SK-N-SH (cell line): ENCODE measurements around the gene TNFRSF1B. TPM values are rescaled to one million over a fixed set of nuclear protein-coding genes. Genes with fewer than 3 reads are reported as not detected.

Experiments
- CTCF ChIA-PET: fragments of 300-600, 350-600 bp; formaldehyde crosslinking; extraction: SDS; loops from one replicate; lab custom pipeline; 2021; lab: Yijun Ruan, JAX
- POLR2A ChIA-PET: fragments of 350-600 bp; sonication (Branson Sonifier 250); formaldehyde crosslinking; extraction: SDS; loops from one replicate; lab custom pipeline; 2020; ENCODE audit warnings: antibody characterized with exemption, inconsistent platforms; lab: Yijun Ruan, JAX
- DNase-seq: peaks from one replicate; pipeline ENCODE4 v3.0.0; 2012
- H2AFZ ChIP-seq: fragments of 200-600 bp; sonication (generic); 2 replicates; pipeline ENCODE4 v1.8.1; 2016; ENCODE audit warnings: antibody characterized with exemption, mild to moderate bottlenecking, low read depth
- H3F3A ChIP-seq: fragments of 200-600 bp; sonication (generic); replicated peaks from 2 replicates; pipeline ENCODE3; 2016; ENCODE audit warnings: antibody characterized with exemption, mild to moderate bottlenecking; ENCODE audit not compliant: insufficient read depth
- H3K27ac ChIP-seq, 2 experiments: fragments of 200-500 bp in 1 of 2; fragments of 200-600 bp in 1 of 2; sonication (Bioruptor generic) in 1 of 2; sonication (generic), shearing (Covaris generic) in 1 of 2; 2 replicates each; pipeline versions ENCODE4 v1.5.1 to v1.6.1; 2014 to 2016; ENCODE audit warnings: low read depth in 2 of 2, inconsistent platforms in 1 of 2, low read length in 1 of 2, mild to moderate bottlenecking in 1 of 2, mixed read lengths in 1 of 2
- H3K27me3 ChIP-seq: fragments of 200-600 bp; sonication (generic), shearing (Covaris generic); 2 replicates; pipeline ENCODE4 v1.6.1; 2016; ENCODE audit warnings: mixed run types; ENCODE audit not compliant: insufficient read depth
- H3K36me3 ChIP-seq, 2 experiments: fragments of 200-500 bp in 1 of 2; fragments of 200-600 bp in 1 of 2; sonication (Bioruptor generic) in 1 of 2; sonication (generic) in 1 of 2; replicated peaks in 1 of 2; 2 replicates each; pipeline versions ENCODE3 to v1.5.1; 2014 to 2016; ENCODE audit warnings: low read length in 1 of 2, mild to moderate bottlenecking in 1 of 2; ENCODE audit not compliant: insufficient read depth in 2 of 2, control insufficient read depth in 1 of 2
- H3K4me1 ChIP-seq, 2 experiments: fragments of 200-500 bp in 1 of 2; fragments of 200-600 bp in 1 of 2; sonication (Bioruptor generic) in 1 of 2; sonication (generic), shearing (Covaris generic) in 1 of 2; 2 replicates each; pipeline versions ENCODE4 v1.5.1 to v1.6.1; 2014 to 2016; ENCODE audit warnings: low read depth in 1 of 2, low read length in 1 of 2, mixed run types in 1 of 2; ENCODE audit not compliant: insufficient read depth in 2 of 2, control insufficient read depth in 1 of 2
- H3K4me2 ChIP-seq: fragments of 200-600 bp; sonication (generic), shearing (Covaris generic); 2 replicates; pipeline ENCODE4 v1.6.1; 2017; ENCODE audit warnings: mixed run types
- H3K4me3 ChIP-seq, 2 experiments: fragments of 200-500 bp in 1 of 2; fragments of 200-600 bp in 1 of 2; sonication (Bioruptor generic) in 1 of 2; sonication (generic), shearing (Covaris generic) in 1 of 2; 2 replicates each; pipeline versions ENCODE4 v1.5.1 to v1.8.1; 2014 to 2016; ENCODE audit warnings: low read depth in 2 of 2, inconsistent platforms in 1 of 2, low read length in 1 of 2, mild to moderate bottlenecking in 1 of 2, mixed read lengths in 1 of 2, moderate library complexity in 1 of 2
- H3K79me2 ChIP-seq: fragments of 200-600 bp; sonication (generic); 2 replicates; pipeline ENCODE4 v1.8.1; 2017; ENCODE audit warnings: mild to moderate bottlenecking; ENCODE audit not compliant: insufficient read depth
- H3K9ac ChIP-seq: fragments of 200-600 bp; sonication (generic); 2 replicates; pipeline ENCODE4 v1.6.1; 2017; ENCODE audit warnings: mixed run types
- H3K9me2 ChIP-seq: fragments of 200-600 bp; sonication (generic); 2 replicates; pipeline ENCODE4 v1.6.1; 2017; ENCODE audit warnings: mixed run types
- H3K9me3 ChIP-seq: fragments of 200-600 bp; sonication (generic); 2 replicates; pipeline ENCODE4 v1.6.1; 2017; ENCODE audit warnings: mixed run types, mild to moderate bottlenecking, moderate library complexity
- H4K20me1 ChIP-seq: fragments of 200-600 bp; sonication (generic); 2 replicates; pipeline ENCODE4 v1.6.1; 2017; ENCODE audit warnings: mild to moderate bottlenecking, mixed run types; ENCODE audit not compliant: insufficient read depth
- FOSL2 ChIP-seq: IDR thresholded peaks from 2 replicates; pipeline ENCODE4 v1.4.0; 2012; ENCODE audit warnings: low read depth, mild to moderate bottlenecking, moderate library complexity, borderline replicate concordance
- GABPA ChIP-seq: IDR thresholded peaks from 2 replicates; pipeline ENCODE4 v1.4.0; 2012; ENCODE audit warnings: low read depth, mild to moderate bottlenecking
- GATA2 ChIP-seq: sonication (generic); formaldehyde crosslinking; IDR thresholded peaks from 2 replicates; pipeline ENCODE4 v1.5.0; 2020; ENCODE audit warnings: mild to moderate bottlenecking, missing genetic modification reagents
- MEF2A ChIP-seq: IDR thresholded peaks from 2 replicates; pipeline ENCODE4 v1.4.0; 2012; ENCODE audit warnings: low read depth, borderline replicate concordance
- MXI1 ChIP-seq: IDR thresholded peaks from 2 replicates; pipeline ENCODE4 v1.6.1; 2012; ENCODE audit warnings: mild to moderate bottlenecking, low read depth, low read length, improper control_type of control experiment
- RCOR1 ChIP-seq: fragments of 150-350 bp; IDR thresholded peaks from 2 replicates; pipeline ENCODE4 v1.6.1; 2017; ENCODE audit warnings: antibody characterized with exemption, low read length
- RFX5 ChIP-seq: IDR thresholded peaks from 2 replicates; pipeline ENCODE4 v1.6.1; 2012; ENCODE audit warnings: mild to moderate bottlenecking, improper control_type of control experiment, low read length
- RXRA ChIP-seq: IDR thresholded peaks from 2 replicates; pipeline ENCODE4 v1.4.0; 2012; ENCODE audit warnings: low read depth, mild to moderate bottlenecking, borderline replicate concordance
- SMC3 ChIP-seq: IDR thresholded peaks from 2 replicates; pipeline ENCODE4 v1.6.1; 2012; ENCODE audit warnings: low read depth, low read length, improper control_type of control experiment
- TAF1 ChIP-seq: IDR thresholded peaks from 2 replicates; pipeline ENCODE4 v1.6.1; 2012; ENCODE audit warnings: low read depth, mild to moderate bottlenecking, low read length, moderate library complexity, borderline replicate concordance
- TCF12 ChIP-seq: IDR thresholded peaks from 2 replicates; pipeline ENCODE4 v1.4.0; 2012
- WGBS: methylation state at CpG from one replicate; pipeline ENCODE4 v1.1.6; 2017; ENCODE audit warnings: low lambda C conversion rate; 5-methylcytosine and 5-hydroxymethylcytosine counted together
- polyA plus RNA-seq, 3 experiments: library from polyadenylated mRNA; depleted of rRNA; stranded (reverse); fragments of >200 nt; gene quantifications; 2 replicates each; pipeline ENCODE4 v1.2.3, GENCODE V29; 2012
- TF ChIP-seq, protein P1 (sequence below): fragments of 200-600 bp; sonication (generic); IDR thresholded peaks from 2 replicates; pipeline ENCODE4 v1.6.1; 2017; ENCODE audit warnings: antibody characterized with exemption, mild to moderate bottlenecking, moderate library complexity
- TF ChIP-seq, protein P2 (sequence below): fragments of 150-350 bp; IDR thresholded peaks from 2 replicates; pipeline ENCODE4 v1.6.1; 2016; ENCODE audit warnings: mild to moderate bottlenecking, low read depth, low read length
- TF ChIP-seq, protein P3 (sequence below): IDR thresholded peaks from 2 replicates; pipeline ENCODE4 v1.4.0; 2012; ENCODE audit warnings: low read depth, borderline replicate concordance
- TF ChIP-seq, protein P4 (sequence below): IDR thresholded peaks from 2 replicates; pipeline ENCODE4 v1.4.0; 2012; ENCODE audit warnings: low read depth
- TF ChIP-seq, protein P5 (sequence below): IDR thresholded peaks from 2 replicates; pipeline ENCODE4 v1.6.1; 2012; ENCODE audit warnings: mild to moderate bottlenecking, low read depth, low read length, moderate library complexity

The TNFRSF1B gene
- polyA plus RNA-seq, 1 of the 3 experiments (the other 2 are of a cell fraction): 0.36 TPM

DNA sequence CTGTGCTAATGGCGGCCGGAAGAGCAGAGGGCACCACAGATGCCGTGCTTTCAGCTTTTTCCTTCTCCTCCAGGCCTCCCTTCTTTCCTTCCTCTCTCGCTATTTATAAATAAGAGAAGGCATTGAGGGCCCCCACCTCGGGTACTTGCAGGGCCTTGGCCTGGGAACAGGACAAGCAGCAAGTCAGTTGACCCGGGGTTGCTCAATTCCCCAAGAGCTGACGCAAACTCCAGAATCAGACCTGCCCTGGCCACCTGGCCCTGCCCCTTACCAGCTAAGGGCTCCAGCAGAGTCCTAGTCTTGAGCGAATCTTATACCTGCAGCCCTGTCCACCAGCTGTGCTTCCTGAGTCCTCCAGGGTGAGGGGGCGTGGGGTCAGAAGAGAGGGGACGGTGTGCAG lies 13.5 kb downstream of the TNFRSF1B start:
- Histone ChIP-seq H3K79me2 (no peaks in the 10 kb centered on the region), H3K27me3 (no peaks in the 10 kb centered on the region), H3K36me3 (no peaks in the 10 kb centered on the region), H3K9me2 (no peaks in the 10 kb centered on the region), H3K27ac (no peak overlapping the region), H2AFZ (no peak overlapping the region), H3K4me3 (no peak overlapping the region), H4K20me1 (no peaks in the 10 kb centered on the region), H3K9ac (no peak overlapping the region), H3K4me1 (peaks cover 17 to 22% of the 10 kb centered on the region in 2 experiments), H3K9me3 (no peaks in the 10 kb centered on the region), H3K4me2 (no peak overlapping the region), H3F3A (peaks cover 4% of the 10 kb centered on the region)
- POLR2A ChIA-PET: interaction anchor here (1.0 kb wide), 1 partner anchor 25 kb away, joined by 4 read pairs; no protein-coding TSS in a partner anchor
- 91% methylated on average over 8 of the region's 10 CpGs for WGBS
- CTCF ChIA-PET: interaction anchor here (4.4 kb wide), 1 partner anchor 55 kb away, joined by 29 read pairs; no protein-coding TSS in a partner anchor
- DNase-seq: no peak
- TF ChIP-seq TCF12: no peak
- TF ChIP-seq MXI1: no peak
- no peak for TF ChIP-seq SMC3
- TF ChIP-seq, all 33 proteins: peak for 0

DNA sequence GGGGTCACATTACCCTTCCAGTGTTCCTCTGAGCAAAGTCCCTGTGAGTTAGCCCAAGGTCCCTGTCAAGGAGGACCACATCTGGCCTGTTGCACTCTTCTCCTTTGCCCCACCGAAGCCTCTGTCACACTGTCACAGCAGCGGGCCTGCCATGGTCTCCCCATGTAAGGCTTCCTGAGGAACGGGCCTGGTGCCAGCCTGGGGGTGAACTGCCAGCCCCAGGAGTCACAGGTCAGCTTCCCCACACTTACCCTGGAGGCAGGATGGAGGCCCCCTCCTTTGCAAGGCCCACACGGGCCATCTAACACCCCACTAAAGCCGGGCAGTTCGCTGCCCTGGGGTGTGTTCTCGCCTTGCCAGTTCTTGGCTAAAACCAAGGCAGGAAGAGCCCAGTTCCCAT lies 14.1 kb downstream of the TNFRSF1B start:
- H3K4me2 ChIP-seq: no peak overlapping the region
- no peaks in the 10 kb centered on the region for H3K79me2 ChIP-seq

More for the DNA sequence above, 14.1 kb downstream of the TNFRSF1B start:
- H3F3A ChIP-seq: peaks cover 4% of the 10 kb centered on the region
- H3K4me3 ChIP-seq: no peak overlapping the region
- POLR2A ChIA-PET: interaction anchor here (1.0 kb wide), 1 partner anchor 26 kb away, joined by 4 read pairs; no protein-coding TSS in a partner anchor
- no peaks in the 10 kb centered on the region for H3K27me3 ChIP-seq
- no peak overlapping the region for H3K27ac ChIP-seq
- no peaks in the 10 kb centered on the region for H3K9me3 ChIP-seq
- H2AFZ ChIP-seq: no peak overlapping the region
- peaks cover 17 to 28% of the 10 kb centered on the region in 2 experiments for H3K4me1 ChIP-seq
- H4K20me1 ChIP-seq: no peaks in the 10 kb centered on the region
- CTCF ChIA-PET: interaction anchor here (4.4 kb wide), 1 partner anchor 56 kb away, joined by 29 read pairs; no protein-coding TSS in a partner anchor
- no peaks in the 10 kb centered on the region for H3K9me2 ChIP-seq
- H3K36me3 ChIP-seq: no peaks in the 10 kb centered on the region
- no peak for DNase-seq
- H3K9ac ChIP-seq: no peak overlapping the region
- WGBS: 69% methylated on average over 3 of the region's 7 CpGs
- TF ChIP-seq FOSL2 (no peak), TAF1 (no peak), GATA2 (CRISPR knock-in tag) (no peak), RCOR1 (no peak), MEF2A (no peak), RFX5 (no peak), GABPA (no peak), RXRA (no peak)
- TF ChIP-seq, protein P1, sequence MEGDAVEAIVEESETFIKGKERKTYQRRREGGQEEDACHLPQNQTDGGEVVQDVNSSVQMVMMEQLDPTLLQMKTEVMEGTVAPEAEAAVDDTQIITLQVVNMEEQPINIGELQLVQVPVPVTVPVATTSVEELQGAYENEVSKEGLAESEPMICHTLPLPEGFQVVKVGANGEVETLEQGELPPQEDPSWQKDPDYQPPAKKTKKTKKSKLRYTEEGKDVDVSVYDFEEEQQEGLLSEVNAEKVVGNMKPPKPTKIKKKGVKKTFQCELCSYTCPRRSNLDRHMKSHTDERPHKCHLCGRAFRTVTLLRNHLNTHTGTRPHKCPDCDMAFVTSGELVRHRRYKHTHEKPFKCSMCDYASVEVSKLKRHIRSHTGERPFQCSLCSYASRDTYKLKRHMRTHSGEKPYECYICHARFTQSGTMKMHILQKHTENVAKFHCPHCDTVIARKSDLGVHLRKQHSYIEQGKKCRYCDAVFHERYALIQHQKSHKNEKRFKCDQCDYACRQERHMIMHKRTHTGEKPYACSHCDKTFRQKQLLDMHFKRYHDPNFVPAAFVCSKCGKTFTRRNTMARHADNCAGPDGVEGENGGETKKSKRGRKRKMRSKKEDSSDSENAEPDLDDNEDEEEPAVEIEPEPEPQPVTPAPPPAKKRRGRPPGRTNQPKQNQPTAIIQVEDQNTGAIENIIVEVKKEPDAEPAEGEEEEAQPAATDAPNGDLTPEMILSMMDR: no peak
- TF ChIP-seq, protein P2, sequence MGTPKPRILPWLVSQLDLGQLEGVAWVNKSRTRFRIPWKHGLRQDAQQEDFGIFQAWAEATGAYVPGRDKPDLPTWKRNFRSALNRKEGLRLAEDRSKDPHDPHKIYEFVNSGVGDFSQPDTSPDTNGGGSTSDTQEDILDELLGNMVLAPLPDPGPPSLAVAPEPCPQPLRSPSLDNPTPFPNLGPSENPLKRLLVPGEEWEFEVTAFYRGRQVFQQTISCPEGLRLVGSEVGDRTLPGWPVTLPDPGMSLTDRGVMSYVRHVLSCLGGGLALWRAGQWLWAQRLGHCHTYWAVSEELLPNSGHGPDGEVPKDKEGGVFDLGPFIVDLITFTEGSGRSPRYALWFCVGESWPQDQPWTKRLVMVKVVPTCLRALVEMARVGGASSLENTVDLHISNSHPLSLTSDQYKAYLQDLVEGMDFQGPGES: no peak
- TF ChIP-seq, protein P3, sequence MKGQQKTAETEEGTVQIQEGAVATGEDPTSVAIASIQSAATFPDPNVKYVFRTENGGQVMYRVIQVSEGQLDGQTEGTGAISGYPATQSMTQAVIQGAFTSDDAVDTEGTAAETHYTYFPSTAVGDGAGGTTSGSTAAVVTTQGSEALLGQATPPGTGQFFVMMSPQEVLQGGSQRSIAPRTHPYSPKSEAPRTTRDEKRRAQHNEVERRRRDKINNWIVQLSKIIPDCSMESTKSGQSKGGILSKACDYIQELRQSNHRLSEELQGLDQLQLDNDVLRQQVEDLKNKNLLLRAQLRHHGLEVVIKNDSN: no peak
- TF ChIP-seq, protein P4, sequence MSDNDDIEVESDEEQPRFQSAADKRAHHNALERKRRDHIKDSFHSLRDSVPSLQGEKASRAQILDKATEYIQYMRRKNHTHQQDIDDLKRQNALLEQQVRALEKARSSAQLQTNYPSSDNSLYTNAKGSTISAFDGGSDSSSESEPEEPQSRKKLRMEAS: no peak
- TF ChIP-seq, protein P5, sequence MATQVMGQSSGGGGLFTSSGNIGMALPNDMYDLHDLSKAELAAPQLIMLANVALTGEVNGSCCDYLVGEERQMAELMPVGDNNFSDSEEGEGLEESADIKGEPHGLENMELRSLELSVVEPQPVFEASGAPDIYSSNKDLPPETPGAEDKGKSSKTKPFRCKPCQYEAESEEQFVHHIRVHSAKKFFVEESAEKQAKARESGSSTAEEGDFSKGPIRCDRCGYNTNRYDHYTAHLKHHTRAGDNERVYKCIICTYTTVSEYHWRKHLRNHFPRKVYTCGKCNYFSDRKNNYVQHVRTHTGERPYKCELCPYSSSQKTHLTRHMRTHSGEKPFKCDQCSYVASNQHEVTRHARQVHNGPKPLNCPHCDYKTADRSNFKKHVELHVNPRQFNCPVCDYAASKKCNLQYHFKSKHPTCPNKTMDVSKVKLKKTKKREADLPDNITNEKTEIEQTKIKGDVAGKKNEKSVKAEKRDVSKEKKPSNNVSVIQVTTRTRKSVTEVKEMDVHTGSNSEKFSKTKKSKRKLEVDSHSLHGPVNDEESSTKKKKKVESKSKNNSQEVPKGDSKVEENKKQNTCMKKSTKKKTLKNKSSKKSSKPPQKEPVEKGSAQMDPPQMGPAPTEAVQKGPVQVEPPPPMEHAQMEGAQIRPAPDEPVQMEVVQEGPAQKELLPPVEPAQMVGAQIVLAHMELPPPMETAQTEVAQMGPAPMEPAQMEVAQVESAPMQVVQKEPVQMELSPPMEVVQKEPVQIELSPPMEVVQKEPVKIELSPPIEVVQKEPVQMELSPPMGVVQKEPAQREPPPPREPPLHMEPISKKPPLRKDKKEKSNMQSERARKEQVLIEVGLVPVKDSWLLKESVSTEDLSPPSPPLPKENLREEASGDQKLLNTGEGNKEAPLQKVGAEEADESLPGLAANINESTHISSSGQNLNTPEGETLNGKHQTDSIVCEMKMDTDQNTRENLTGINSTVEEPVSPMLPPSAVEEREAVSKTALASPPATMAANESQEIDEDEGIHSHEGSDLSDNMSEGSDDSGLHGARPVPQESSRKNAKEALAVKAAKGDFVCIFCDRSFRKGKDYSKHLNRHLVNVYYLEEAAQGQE: no peak
